MCF 10A (cell line): Measurements from ENCODE around the gene WASHC1. TPM values are rescaled to one million over a fixed set of nuclear protein-coding genes. Genes with fewer than 3 reads are reported as not detected.

Experiments used
- total RNA-seq: library from RNA; stranded (reverse); gene quantifications from 2 replicates; pipeline ENCODE4 v1.2.3, GENCODE V29; 2022

WASHC1 gene
- total RNA-seq, 1 experiment from 2014 or later, result 17.2 TPM

Other genes with a start within 250 kb of the WASHC1 start
- gene FOXD4, start 89.0 kb upstream of the WASHC1 start, total RNA-seq, result 2.1 and 2.4 TPM in 2 replicates
- 41.2 and 43.1 TPM in 2 replicates for gene ZNG1A, start 149.6 kb upstream of the WASHC1 start, total RNA-seq
- gene DOCK8, start 185.4 kb upstream of the WASHC1 start, total RNA-seq, result 5.2 and 5.7 TPM in 2 replicates